Trophoblast cell (in vitro differentiated cells and primary cell): ENCODE results near the gene PANK3.

Experiments
- DNase-seq, 2 donors: peaks; one replicate each; pipeline ENCODE4 v3.0.0-alpha.2; 2016
- H2AFZ ChIP-seq: 2 replicates; pipeline ENCODE4 v1.6.1; 2013; ENCODE audit warnings: low read length, moderate library complexity, mild to moderate bottlenecking; ENCODE audit not compliant: insufficient read depth, poor library complexity
- H2AK5ac ChIP-seq: 2 replicates; pipeline ENCODE4 v1.6.1; 2013; ENCODE audit warnings: mild to moderate bottlenecking, low read length
- H2BK120ac ChIP-seq: 2 replicates; pipeline ENCODE4 v1.6.1; 2013; ENCODE audit warnings: low read length, mild to moderate bottlenecking, moderate library complexity; ENCODE audit not compliant: insufficient read depth, poor library complexity
- H2BK12ac ChIP-seq: 2 replicates; pipeline ENCODE4 v1.6.1; 2013; ENCODE audit warnings: mild to moderate bottlenecking, low read length, moderate library complexity
- H2BK5ac ChIP-seq: 2 replicates; pipeline ENCODE4 v1.6.1; 2013; ENCODE audit warnings: low read length, low read depth, moderate library complexity, mild to moderate bottlenecking; ENCODE audit not compliant: poor library complexity
- H3K14ac ChIP-seq: 2 replicates; pipeline ENCODE4 v1.6.1; 2013; ENCODE audit warnings: mild to moderate bottlenecking, low read length
- H3K18ac ChIP-seq: 2 replicates; pipeline ENCODE4 v1.6.1; 2013; ENCODE audit warnings: mild to moderate bottlenecking, low read length
- H3K23ac ChIP-seq: 2 replicates; pipeline ENCODE4 v1.6.1; 2013; ENCODE audit warnings: low read length
- H3K27ac ChIP-seq: 2 replicates; pipeline ENCODE4 v1.5.1; 2013; ENCODE audit warnings: low read depth, mild to moderate bottlenecking, inconsistent platforms, low read length, moderate library complexity
- H3K27me3 ChIP-seq: 2 replicates; pipeline ENCODE4 v1.6.1; 2013; ENCODE audit warnings: inconsistent platforms, mild to moderate bottlenecking, low read length, moderate library complexity; ENCODE audit not compliant: insufficient read depth
- H3K36me3 ChIP-seq, 2 experiments: 1 replicate in 1 of 2; 2 replicates in 1 of 2; pipeline ENCODE4 v1.6.1; 2013; ENCODE audit warnings: low read length in 2 of 2, mild to moderate bottlenecking in 2 of 2, moderate library complexity in 1 of 2; ENCODE audit not compliant: insufficient read depth in 2 of 2, control insufficient read depth in 1 of 2
- H3K4ac ChIP-seq: 2 replicates; pipeline ENCODE4 v1.6.1; 2013; ENCODE audit warnings: low read depth, mild to moderate bottlenecking, low read length, moderate library complexity
- H3K4me1 ChIP-seq, 2 experiments: 1 replicate in 1 of 2; 2 replicates in 1 of 2; pipeline ENCODE4 v1.6.1; 2013; ENCODE audit warnings: low read length in 2 of 2, mild to moderate bottlenecking in 2 of 2, moderate library complexity in 1 of 2; ENCODE audit not compliant: insufficient read depth in 2 of 2, control insufficient read depth in 1 of 2
- H3K4me2 ChIP-seq: 2 replicates; pipeline ENCODE4 v1.6.1; 2013; ENCODE audit warnings: inconsistent platforms, mild to moderate bottlenecking, low read length, moderate library complexity
- H3K4me3 ChIP-seq: 2 replicates; pipeline ENCODE4 v1.5.1; 2013; ENCODE audit warnings: mild to moderate bottlenecking, low read depth, low read length, inconsistent platforms
- H3K79me1 ChIP-seq: one replicate; pipeline ENCODE4 v1.6.1; 2013; ENCODE audit warnings: low read length
- H3K79me2 ChIP-seq: 2 replicates; pipeline ENCODE4 v1.6.1; 2013; ENCODE audit warnings: low read length, mild to moderate bottlenecking; ENCODE audit not compliant: control insufficient read depth, insufficient read depth, poor library complexity
- H3K9ac ChIP-seq: 2 replicates; pipeline ENCODE4 v1.6.1; 2013; ENCODE audit warnings: mild to moderate bottlenecking, low read length
- H3K9me3 ChIP-seq: 2 replicates; pipeline ENCODE4 v1.6.1; 2013; ENCODE audit warnings: low read depth, mild to moderate bottlenecking, control low read depth, inconsistent platforms, low read length; ENCODE audit not compliant: insufficient read depth
- H4K12ac ChIP-seq: 2 replicates; pipeline ENCODE4 v1.6.1; 2013; ENCODE audit warnings: low read depth, mild to moderate bottlenecking, low read length, moderate library complexity
- H4K8ac ChIP-seq: 2 replicates; pipeline ENCODE4 v1.6.1; 2013; ENCODE audit warnings: low read depth, mild to moderate bottlenecking, low read length, moderate library complexity
- H4K91ac ChIP-seq: one replicate; pipeline ENCODE4 v1.6.1; 2013; ENCODE audit warnings: low read depth, mild to moderate bottlenecking, low read length, moderate library complexity
- WGBS: extraction: QIAGEN DNeasy Blood & Tissue Kit; methylation state at CpG from one replicate; pipeline ENCODE4 v1.1.7; 2013; ENCODE audit warnings: missing lambda C conversion rate; ENCODE audit not compliant: insufficient read length, insufficient coverage; ENCODE audit errors: extremely low coverage; 5-methylcytosine and 5-hydroxymethylcytosine counted together

PANK3 gene

GRCh38 chr5:168601972-168602371, 22.8 kb upstream of the PANK3 start:
- no peak overlapping the region for H3K4me2 ChIP-seq
- WGBS = no CpG with 5 or more reads among the region's 2 CpGs
- H4K12ac ChIP-seq = no peak overlapping the region
- H3K79me1 ChIP-seq = no peaks in the 10 kb centered on the region
- no peaks in the 10 kb centered on the region for H3K36me3 ChIP-seq
- H3K18ac ChIP-seq = no peak overlapping the region
- H3K79me2 ChIP-seq = no peaks in the 10 kb centered on the region
- no peak overlapping the region for H4K8ac ChIP-seq
- no peak overlapping the region for H3K23ac ChIP-seq
- no peak overlapping the region for H4K91ac ChIP-seq
- H2AFZ ChIP-seq = no peak overlapping the region
- H3K4me1 ChIP-seq = peaks cover 3 to 5% of the 10 kb centered on the region in 2 experiments
- no peaks in the 10 kb centered on the region for H3K9me3 ChIP-seq
- no peak overlapping the region for H3K9ac ChIP-seq
- H3K4me3 ChIP-seq = no peak overlapping the region
- no peak overlapping the region for H2BK5ac ChIP-seq
- H3K27me3 ChIP-seq = no peaks in the 10 kb centered on the region
- no peak overlapping the region for H3K14ac ChIP-seq
- H3K27ac ChIP-seq = no peak overlapping the region
- no peak for DNase-seq
- no peak overlapping the region for H2AK5ac ChIP-seq
- no peak overlapping the region for H2BK120ac ChIP-seq
- no peak overlapping the region for H2BK12ac ChIP-seq
- H3K4ac ChIP-seq = no peak overlapping the region

- H2BK12ac ChIP-seq = no peak overlapping the region
- H2BK5ac ChIP-seq = no peak overlapping the region
- H3K4me3 ChIP-seq = no peak overlapping the region
- no peak overlapping the region for H3K18ac ChIP-seq
- no peak overlapping the region for H3K9ac ChIP-seq
- DNase-seq = no peak
- no peak overlapping the region for H4K8ac ChIP-seq
- H3K36me3 ChIP-seq = no peaks in the 10 kb centered on the region
- no peaks in the 10 kb centered on the region for H3K27me3 ChIP-seq
- no CpG with 5 or more reads among the region's 3 CpGs for WGBS
- H3K23ac ChIP-seq = no peak overlapping the region
- H2AK5ac ChIP-seq = no peak overlapping the region
- no peaks in the 10 kb centered on the region for H3K79me1 ChIP-seq
- peak overlapping the region; percentile 28 for H3K4me2 ChIP-seq
- no peak overlapping the region for H2BK120ac ChIP-seq
- peaks cover 3 to 5% of the 10 kb centered on the region in 2 experiments for H3K4me1 ChIP-seq
- no peak overlapping the region for H3K4ac ChIP-seq
- H2AFZ ChIP-seq = no peak overlapping the region
- no peak overlapping the region for H4K12ac ChIP-seq
- H3K9me3 ChIP-seq = no peaks in the 10 kb centered on the region
- no peak overlapping the region for H3K27ac ChIP-seq
- no peak overlapping the region for H3K14ac ChIP-seq
- no peak overlapping the region for H4K91ac ChIP-seq
- no peaks in the 10 kb centered on the region for H3K79me2 ChIP-seq
These were observed 21.2 kb upstream of the PANK3 start for GRCh38 chr5:168600409-168600808.

GRCh38 chr5:168599826-168600225, 20.7 kb upstream of the PANK3 start:
- no peaks in the 10 kb centered on the region for H3K36me3 ChIP-seq
- H3K9ac ChIP-seq = no peak overlapping the region
- no peaks in the 10 kb centered on the region for H3K9me3 ChIP-seq
- no peak overlapping the region for H3K18ac ChIP-seq
- H3K79me2 ChIP-seq = no peaks in the 10 kb centered on the region
- no peak overlapping the region for H3K4ac ChIP-seq
- no peak for DNase-seq
- no peak overlapping the region for H4K12ac ChIP-seq
- no peak overlapping the region for H2AK5ac ChIP-seq
- no CpG with 5 or more reads among the region's 10 CpGs for WGBS
- H2BK5ac ChIP-seq = no peak overlapping the region
- no peak overlapping the region for H2BK120ac ChIP-seq
- no peak overlapping the region for H3K27ac ChIP-seq
- H2AFZ ChIP-seq = no peak overlapping the region
- H3K27me3 ChIP-seq = no peaks in the 10 kb centered on the region
- H3K23ac ChIP-seq = no peak overlapping the region
- H4K8ac ChIP-seq = no peak overlapping the region
- H3K4me1 ChIP-seq = peaks cover 3 to 5% of the 10 kb centered on the region in 2 experiments
- H3K14ac ChIP-seq = no peak overlapping the region
- no peak overlapping the region for H4K91ac ChIP-seq
- H3K79me1 ChIP-seq = no peaks in the 10 kb centered on the region
- no peak overlapping the region for H3K4me3 ChIP-seq
- H3K4me2 ChIP-seq = no peak overlapping the region
- H2BK12ac ChIP-seq = no peak overlapping the region

- no peaks in the 10 kb centered on the region for H3K27me3 ChIP-seq
- no peak overlapping the region for H3K18ac ChIP-seq
- no peak overlapping the region for H4K12ac ChIP-seq
- H3K4me2 ChIP-seq = no peak overlapping the region
- no peak overlapping the region for H2BK5ac ChIP-seq
- H2AK5ac ChIP-seq = no peak overlapping the region
- no peak overlapping the region for H3K4ac ChIP-seq
- no peak for DNase-seq
- no peak overlapping the region for H3K9ac ChIP-seq
- H2BK12ac ChIP-seq = no peak overlapping the region
- H3K4me1 ChIP-seq = peaks cover 3 to 5% of the 10 kb centered on the region in 2 experiments
- WGBS = no CpG with 5 or more reads among the region's 3 CpGs
- no peak overlapping the region for H3K14ac ChIP-seq
- no peaks in the 10 kb centered on the region for H3K36me3 ChIP-seq
- H3K79me1 ChIP-seq = no peaks in the 10 kb centered on the region
- no peak overlapping the region for H4K8ac ChIP-seq
- H2AFZ ChIP-seq = no peak overlapping the region
- no peaks in the 10 kb centered on the region for H3K9me3 ChIP-seq
- H3K27ac ChIP-seq = no peak overlapping the region
- no peaks in the 10 kb centered on the region for H3K79me2 ChIP-seq
- no peak overlapping the region for H3K4me3 ChIP-seq
- H2BK120ac ChIP-seq = no peak overlapping the region
- no peak overlapping the region for H4K91ac ChIP-seq
- H3K23ac ChIP-seq = no peak overlapping the region
These were observed 19.5 kb upstream of the PANK3 start for GRCh38 chr5:168598639-168599038.
